Epithelial cell of proximal tubule (primary cell): ENCODE results near the gene TP53I3. TPM values are rescaled to one million over a fixed set of nuclear protein-coding genes. Genes with fewer than 3 reads are reported as not detected.
"Not testable (repeated sequence)": the region's sequence is repeated elsewhere in the genome, so short reads cannot be mapped to it uniquely, and the experiment has no call there.

Experiments used
- DNase-seq: peaks from one replicate; pipeline ENCODE4 v3.0.0-alpha.2; 2011; ENCODE audit warnings: low read depth
- H3K4me3 ChIP-seq: 2 replicates; pipeline ENCODE4 v1.5.1; 2011; ENCODE audit warnings: low read depth, mild to moderate bottlenecking, low read length
- total RNA-seq: library from RNA; depleted of rRNA; stranded (reverse); fragments of >200 nt; gene quantifications from 2 replicates; pipeline ENCODE4 v1.2.3, GENCODE V29; 2015
- TF ChIP-seq, protein P1 (sequence below): conservative IDR thresholded peaks from 2 replicates; pipeline ENCODE4 v1.5.1; 2012; ENCODE audit warnings: low read depth, mild to moderate bottlenecking, low read length

Gene TP53I3
- total RNA-seq, 1 donor from 2014 or later, result 36.5 TPM

DNA sequence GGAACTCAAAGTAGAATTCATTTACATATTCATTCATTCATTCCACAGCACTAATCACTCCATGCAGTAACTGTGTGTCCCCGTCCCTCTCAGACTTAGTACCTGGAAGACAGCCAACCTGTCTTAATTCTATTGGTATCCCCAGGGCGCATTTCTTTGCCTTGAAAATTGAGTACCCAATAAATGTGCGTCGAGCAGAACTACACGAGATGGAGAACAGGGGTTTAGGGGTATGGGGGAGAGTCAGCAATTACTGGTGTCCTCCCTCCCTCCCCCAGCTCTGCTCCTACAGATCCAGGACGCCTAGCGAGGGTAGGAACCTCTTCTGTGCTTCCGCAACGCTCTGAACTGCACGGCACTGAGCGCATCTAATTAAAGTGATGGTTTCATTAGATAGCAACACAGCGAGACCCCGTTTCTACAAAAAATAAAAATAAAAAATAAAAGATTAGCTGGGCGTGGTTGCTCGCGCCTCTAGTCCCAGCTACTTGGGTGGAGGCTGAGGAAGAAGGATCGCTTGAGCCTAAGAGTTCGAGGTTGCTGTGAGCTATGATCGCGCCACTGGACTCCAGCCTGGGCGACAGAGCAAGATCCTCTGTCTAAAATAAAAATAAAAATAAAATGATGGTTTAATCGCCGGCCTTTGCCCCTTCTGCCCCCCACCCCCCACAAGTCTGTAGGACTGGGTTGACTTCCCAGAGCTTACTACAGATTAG lies 35.7 kb downstream of the TP53I3 start:
- H3K4me3 ChIP-seq, result peak overlapping the region; percentile 78
- TF ChIP-seq, protein P1, sequence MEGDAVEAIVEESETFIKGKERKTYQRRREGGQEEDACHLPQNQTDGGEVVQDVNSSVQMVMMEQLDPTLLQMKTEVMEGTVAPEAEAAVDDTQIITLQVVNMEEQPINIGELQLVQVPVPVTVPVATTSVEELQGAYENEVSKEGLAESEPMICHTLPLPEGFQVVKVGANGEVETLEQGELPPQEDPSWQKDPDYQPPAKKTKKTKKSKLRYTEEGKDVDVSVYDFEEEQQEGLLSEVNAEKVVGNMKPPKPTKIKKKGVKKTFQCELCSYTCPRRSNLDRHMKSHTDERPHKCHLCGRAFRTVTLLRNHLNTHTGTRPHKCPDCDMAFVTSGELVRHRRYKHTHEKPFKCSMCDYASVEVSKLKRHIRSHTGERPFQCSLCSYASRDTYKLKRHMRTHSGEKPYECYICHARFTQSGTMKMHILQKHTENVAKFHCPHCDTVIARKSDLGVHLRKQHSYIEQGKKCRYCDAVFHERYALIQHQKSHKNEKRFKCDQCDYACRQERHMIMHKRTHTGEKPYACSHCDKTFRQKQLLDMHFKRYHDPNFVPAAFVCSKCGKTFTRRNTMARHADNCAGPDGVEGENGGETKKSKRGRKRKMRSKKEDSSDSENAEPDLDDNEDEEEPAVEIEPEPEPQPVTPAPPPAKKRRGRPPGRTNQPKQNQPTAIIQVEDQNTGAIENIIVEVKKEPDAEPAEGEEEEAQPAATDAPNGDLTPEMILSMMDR, result no peak
- DNase-seq, result no peak

DNA sequence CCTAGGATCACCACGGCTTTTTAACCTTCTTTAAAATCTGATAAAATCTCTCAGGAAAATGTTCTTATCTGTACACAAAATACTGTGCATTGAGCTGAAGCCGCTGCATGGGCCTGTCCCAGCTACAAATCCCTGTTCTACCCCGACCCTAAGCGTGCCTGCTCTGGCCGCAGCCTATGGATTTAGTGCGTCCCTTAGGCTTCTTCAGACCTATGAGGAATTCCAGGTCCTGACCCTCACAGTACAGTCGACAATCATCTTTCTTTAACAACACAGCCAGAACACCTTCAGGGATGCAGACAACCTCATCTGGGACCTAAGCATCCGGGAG lies 37.0 kb downstream of the TP53I3 start:
- TF ChIP-seq, protein P1, result no peak
- no peak for DNase-seq
- H3K4me3 ChIP-seq, result peak overlapping the region; percentile 10

DNA sequence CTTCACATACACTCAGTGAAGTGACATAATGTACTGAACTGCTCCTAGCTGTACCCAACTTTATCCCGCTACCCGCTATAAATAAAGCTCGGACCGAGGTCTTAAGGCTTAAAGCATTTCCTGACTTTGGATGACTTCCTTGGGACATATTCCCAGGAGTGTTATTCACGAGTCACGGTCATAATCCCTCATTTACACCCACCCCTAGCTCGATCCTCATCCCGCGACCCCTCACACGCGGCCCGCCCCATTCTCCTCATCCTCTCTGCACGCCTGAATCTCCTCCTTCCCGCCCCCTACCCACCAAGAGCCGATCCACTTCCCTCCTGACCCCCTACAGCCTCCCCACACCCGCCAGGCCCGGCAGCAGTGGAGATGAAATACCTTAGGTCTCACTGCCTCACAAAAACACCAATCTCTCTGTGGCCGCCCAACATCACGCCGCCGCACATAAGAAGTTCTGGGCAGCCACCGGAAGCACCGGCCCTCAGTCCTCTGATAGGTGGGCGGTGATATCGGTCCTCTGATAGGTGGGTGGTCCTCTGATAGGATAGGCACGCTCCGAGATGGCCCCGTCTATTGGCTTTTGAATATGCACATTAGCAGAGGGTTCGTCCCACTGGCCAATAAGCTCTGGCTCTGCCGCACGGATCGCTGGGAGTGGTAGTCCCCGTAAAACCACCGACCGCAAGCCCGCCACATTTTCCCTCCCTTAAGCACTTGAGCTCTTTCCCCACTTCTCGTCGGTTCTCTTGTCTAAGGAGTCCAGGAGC lies 37.5 kb downstream of the TP53I3 start, which contains the start of gene WDCP:
WDCP (minus strand) TSS at position 462 of the 773 bp plus-strand sequence. CDS start 7,897 bp downstream, outside the sequence.
- TF ChIP-seq, protein P1, result no peak
- DNase-seq, result peak; percentile 89
- peak within 1 kb of the TSS; percentile 66 for H3K4me3 ChIP-seq

DNA sequence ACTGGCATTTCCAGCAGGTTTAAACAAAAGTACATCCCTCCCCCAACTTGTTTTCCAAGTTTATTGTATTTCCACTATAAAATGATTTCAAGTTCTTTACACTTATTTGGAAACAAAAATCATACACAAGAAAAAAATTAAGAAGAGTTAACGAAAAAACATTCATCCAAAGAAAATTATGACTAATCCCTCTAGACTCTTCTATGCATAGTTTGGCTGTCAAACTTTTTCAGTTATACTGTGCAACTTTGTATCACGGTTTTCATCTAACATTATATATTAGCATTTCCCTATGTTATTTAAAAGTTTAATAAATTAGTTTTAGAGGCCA lies 38.1 kb downstream of the TP53I3 start:
- TF ChIP-seq, protein P1, result no peak
- DNase-seq, result no peak
- H3K4me3 ChIP-seq, result peak overlapping the region; percentile 66

DNA sequence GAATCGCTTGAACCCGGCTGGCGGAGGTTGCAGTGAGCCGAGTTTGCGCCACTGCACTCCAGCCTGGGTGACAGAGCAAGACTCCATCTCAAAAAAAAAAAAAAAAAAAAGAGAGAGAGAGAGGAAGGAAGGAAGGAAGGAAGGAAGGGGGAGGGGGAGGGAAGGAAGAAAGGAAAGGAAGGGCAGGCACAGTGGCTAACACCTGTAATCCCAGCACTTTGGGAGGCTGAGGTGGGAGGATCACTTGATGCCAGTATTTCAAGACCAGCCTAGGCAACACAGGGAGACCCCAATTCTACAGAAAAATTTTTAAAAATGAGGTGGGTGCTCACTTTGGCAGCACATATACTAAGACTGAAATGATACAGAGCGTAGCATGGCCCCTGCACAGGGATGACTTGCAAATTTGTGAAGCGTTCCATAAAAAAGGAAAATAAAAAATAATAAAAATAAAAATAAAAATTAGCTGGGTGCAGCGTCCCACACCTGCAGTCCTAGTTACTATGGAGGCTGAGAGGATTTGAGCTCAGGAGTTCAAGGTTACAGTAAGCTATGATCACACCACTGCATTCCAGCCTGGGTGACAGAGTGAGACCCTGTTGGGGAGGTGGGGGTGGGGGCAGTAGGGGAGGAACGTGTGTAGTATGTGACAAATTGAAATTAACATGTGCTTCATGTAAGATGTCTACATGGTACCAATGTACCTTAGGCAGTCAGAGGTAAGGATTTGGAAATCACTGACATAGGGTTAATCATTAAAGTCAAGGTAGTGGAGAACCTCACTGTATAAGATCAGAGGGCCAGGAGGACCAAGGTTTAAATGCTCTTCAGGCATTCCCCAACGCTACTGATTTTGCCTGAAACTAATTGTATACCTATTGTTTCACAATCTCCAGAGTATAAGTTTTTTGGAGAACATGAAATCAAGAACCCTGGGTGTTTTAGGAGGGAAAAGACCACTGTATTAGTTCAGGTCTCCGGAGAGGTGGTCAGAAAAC lies 38.8 kb downstream of the TP53I3 start:
- TF ChIP-seq, protein P1, result no peak
- no peak for DNase-seq
- peak overlapping the region; percentile 66 for H3K4me3 ChIP-seq

DNA sequence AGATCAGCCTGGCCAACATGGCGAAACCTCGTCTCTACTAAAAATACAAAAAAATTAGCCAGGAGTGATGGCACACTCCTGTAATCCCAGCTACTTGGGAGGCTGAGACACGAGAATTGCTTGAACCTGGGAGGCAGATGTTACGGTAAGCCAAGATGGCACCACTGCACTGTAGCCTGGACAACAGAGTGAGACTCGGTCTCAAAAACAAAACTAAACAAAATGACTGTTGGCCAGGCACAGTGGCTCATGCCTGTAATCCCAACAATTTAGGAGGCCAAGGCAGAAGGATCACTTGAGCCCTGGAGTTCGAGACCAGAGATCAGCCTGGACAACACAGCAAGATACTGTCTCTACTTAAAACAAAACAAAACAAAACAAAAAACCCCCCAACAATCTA lies 41.5 kb downstream of the TP53I3 start:
- not testable (repeated sequence) for DNase-seq

DNA sequence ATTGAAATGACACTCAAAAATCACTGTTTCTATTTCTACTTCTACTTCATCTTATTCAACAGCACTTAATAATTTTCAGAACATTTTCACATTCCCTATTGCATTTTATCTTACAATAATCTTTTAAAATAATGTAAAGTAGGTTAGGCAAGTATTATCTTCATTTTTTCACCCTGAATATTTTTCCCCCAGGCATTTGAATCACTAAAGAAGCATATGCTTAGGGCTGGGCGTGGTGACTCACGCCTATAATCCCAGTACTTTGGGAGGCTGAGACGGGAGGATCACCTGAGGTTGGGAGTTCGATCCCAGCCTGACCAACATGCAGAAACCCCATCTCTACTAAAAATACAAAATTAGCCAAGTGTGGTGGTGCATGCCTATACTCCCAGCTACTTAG lies 44.1 kb downstream of the TP53I3 start:
- H3K4me3 ChIP-seq, result no peak overlapping the region
- no peak for DNase-seq
- TF ChIP-seq, protein P1, result no peak

More for the DNA sequence above, 41.5 kb downstream of the TP53I3 start:
- H3K4me3 ChIP-seq, result not testable (repeated sequence)
